ENCODE data around the gene SLCO3A1.

SLCO3A1 gene

GRCh38 chr15:91924183-91924582, 70.7 kb downstream of the SLCO3A1 start:
- TF ChIP-seq ZNF10 (tag by site-specific recombination; IDR thresholded peaks at IDR 0.05) (no peak), ZNF670 (tag by site-specific recombination; IDR thresholded peaks at IDR 0.05; ENCODE audit: low read depth) (no peak), ZNF639 (tag by site-specific recombination; IDR thresholded peaks at IDR 0.05) (no peak), ZNF341 (tag by site-specific recombination; IDR thresholded peaks at IDR 0.05; ENCODE audit: low read depth) (no peak), ZNF792 (tag by site-specific recombination; IDR thresholded peaks at IDR 0.05) (no peak), AEBP2 (tag by site-specific recombination; IDR thresholded peaks at IDR 0.05; ENCODE audit: borderline replicate concordance) (no peak), ZNF292 (tag by site-specific recombination; IDR thresholded peaks at IDR 0.05; ENCODE audit: borderline replicate concordance, low read depth) (no peak), PBX3 (CRISPR knock-in tag; IDR thresholded peaks at IDR 0.05) (no peak), ZNF324 (tag by site-specific recombination; IDR thresholded peaks at IDR 0.05) (no peak), SP3 (tag by site-specific recombination; IDR thresholded peaks at IDR 0.05) (no peak), ZNF610 (tag by site-specific recombination; IDR thresholded peaks at IDR 0.05; ENCODE audit: borderline replicate concordance) (no peak), ZNF184 (tag by site-specific recombination; IDR thresholded peaks at IDR 0.05) (no peak), MYNN (tag by site-specific recombination; IDR thresholded peaks at IDR 0.05; ENCODE audit: borderline replicate concordance) (no peak), ZNF624 (tag by site-specific recombination; IDR thresholded peaks at IDR 0.05) (no peak)
- Histone ChIP-seq H3K4me3 (ENCODE audit: low read depth, low read length) (no peak overlapping the region), H3K27ac (ENCODE audit: extremely low read depth, low read depth, low read length) (no peak overlapping the region), H3K9me3 (ENCODE audit: control insufficient read depth, insufficient read depth, low read depth, low read length) (no peaks in the 10 kb centered on the region), H3K36me3 (ENCODE audit: control insufficient read depth in 2 of 2, insufficient read depth in 1 of 2, low read length in 2 of 2) (no peaks in the 10 kb centered on the region), H3K4me1 (ENCODE audit: control insufficient read depth, insufficient read depth, low read length) (peaks cover 15% of the 10 kb centered on the region)
- POLR2A ChIA-PET: no interaction called here
- CTCF ChIA-PET: interaction anchor here (0.9 kb wide), 1 partner anchor 153 kb away, joined by 3 read pairs; no protein-coding TSS in a partner anchor

- CTCF ChIA-PET: interaction anchor here (0.9 kb wide), 1 partner anchor 152 kb away, joined by 3 read pairs; no protein-coding TSS in a partner anchor
- Histone ChIP-seq H3K36me3 (ENCODE audit: control insufficient read depth in 2 of 2, insufficient read depth in 1 of 2, low read length in 2 of 2) (no peaks in the 10 kb centered on the region), H3K4me3 (ENCODE audit: low read depth, low read length) (no peak overlapping the region), H3K4me1 (ENCODE audit: control insufficient read depth, insufficient read depth, low read length) (peaks cover 15% of the 10 kb centered on the region), H3K27ac (ENCODE audit: extremely low read depth, low read depth, low read length) (no peak overlapping the region), H3K9me3 (ENCODE audit: control insufficient read depth, insufficient read depth, low read depth, low read length) (no peaks in the 10 kb centered on the region)
- POLR2A ChIA-PET: no interaction called here
- TF ChIP-seq ZSCAN5A (tag by site-specific recombination; IDR thresholded peaks at IDR 0.05) (no peak), KLF9 (tag by site-specific recombination; IDR thresholded peaks at IDR 0.05; ENCODE audit: low read depth) (no peak), OVOL3 (tag by site-specific recombination; IDR thresholded peaks at IDR 0.05) (no peak), ZNF280C (tag by site-specific recombination; IDR thresholded peaks at IDR 0.05) (no peak)
Observed at GRCh38 chr15:91924837-91925495, 71.5 kb downstream of the SLCO3A1 start.
